GM18858 (cell line): ENCODE data around the gene CYP2U1.

ENCODE experiments used
- ATAC-seq: cut with Tn5 transposase; IDR thresholded peaks from one replicate; pipeline ENCODE4 v1.9.1; 2021; ENCODE audit not compliant: unreplicated experiment

The CYP2U1 gene

DNA sequence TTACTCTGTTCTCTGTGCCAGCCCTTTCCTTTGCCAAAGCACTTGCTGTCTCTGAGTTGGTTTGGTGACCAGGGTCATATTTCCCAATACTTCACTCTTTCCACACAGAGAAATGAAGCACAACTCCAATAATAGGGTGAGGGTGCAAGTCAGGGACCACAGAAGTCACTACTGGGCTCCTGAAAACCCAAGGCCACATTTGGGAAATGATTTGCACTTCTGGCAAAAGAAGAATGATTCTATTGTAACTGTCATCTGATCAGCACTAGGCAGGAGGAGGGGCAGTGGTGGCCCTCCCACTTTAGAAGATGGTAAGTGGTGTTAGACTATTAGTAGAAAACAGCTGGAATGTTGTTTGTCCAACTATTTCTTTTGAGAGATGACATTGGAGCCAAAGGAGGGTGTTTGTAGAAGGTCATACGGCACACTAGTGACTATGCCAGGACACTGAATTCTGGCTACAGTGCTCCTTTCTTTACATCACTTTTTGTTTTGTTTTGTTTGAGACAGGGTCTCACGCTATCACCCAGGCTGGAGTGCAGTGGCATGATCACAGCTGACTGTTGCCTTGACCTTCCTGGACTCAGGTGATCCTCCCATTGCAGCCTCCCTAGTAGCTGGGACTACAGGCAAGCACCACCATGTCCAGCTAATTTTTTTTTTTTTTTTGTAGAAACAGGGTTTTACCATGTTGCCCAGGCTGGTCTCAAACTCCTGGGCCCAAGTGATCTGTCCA lies 47.5 kb downstream of the CYP2U1 start:
- no peak for ATAC-seq

DNA sequence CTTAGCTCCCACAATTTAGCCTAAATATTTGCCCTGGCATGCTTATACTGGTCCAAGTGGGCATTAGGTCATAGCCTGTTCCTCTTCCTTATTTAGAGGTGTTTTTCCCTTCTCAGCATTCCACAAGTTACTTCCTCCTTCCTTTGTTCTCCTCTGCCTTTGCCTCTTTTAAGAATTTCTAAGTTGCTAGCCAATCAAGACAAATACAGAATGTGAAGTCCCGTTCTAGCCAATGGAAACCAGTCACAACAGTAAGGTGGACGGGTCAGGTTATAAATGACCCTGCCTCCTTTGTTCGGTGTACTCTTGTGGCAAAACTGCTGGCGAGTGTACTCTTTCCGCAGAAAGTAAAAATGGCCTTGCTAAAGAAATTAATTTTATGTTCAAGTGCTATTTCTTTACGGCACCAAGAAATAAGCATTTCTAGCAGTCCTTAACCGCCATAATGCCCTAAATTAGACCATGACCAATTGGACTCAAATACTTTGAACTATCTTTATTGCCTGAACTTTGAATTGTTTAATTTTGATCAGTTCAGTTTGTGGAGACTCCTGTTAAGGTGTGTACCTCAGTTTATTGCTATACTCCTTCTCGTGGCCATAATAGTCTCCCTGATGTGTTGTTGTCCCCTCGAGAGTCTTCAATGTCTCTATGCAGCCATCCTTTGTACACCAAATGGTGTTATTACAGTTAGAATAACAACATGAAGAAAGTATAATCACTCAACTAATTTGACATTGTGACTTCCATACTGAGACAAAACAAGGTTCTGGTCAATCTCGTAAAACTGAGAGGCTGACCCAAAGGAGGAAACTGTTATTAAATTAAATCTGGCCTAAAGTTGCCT lies 56.8 kb downstream of the CYP2U1 start:
- ATAC-seq: no peak

DNA sequence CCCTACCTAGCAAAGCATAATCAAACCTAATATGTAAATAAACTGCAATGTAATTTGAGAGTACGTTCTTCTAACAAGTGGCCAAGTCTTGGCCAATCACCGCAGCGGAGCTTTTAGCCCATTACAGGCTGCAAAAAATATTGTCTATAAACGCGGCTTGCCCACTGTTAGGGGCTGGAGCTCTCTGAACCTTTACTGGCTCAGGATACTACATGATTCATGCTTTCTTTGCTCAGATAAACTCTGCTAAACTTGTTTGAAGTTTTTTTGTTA lies 57.4 kb downstream of the CYP2U1 start:
- no peak for ATAC-seq

DNA sequence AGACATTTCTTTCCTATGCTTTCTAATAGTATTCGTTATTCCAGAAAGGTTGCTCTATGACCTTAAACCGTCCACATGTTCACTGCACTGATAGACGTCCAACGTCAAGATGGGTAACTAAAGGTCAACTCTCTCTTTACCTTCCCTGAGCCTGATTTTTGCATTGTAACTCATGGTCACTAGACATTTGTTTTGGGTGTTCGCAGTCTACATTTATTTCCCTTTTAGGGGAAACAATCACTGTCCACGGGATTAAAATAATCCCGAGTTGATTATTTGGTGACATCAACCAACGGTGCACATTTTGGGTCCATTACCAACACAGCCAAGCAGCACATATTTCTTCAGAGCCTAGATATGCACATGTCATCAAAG lies 57.8 kb downstream of the CYP2U1 start:
- ATAC-seq: no peak

DNA sequence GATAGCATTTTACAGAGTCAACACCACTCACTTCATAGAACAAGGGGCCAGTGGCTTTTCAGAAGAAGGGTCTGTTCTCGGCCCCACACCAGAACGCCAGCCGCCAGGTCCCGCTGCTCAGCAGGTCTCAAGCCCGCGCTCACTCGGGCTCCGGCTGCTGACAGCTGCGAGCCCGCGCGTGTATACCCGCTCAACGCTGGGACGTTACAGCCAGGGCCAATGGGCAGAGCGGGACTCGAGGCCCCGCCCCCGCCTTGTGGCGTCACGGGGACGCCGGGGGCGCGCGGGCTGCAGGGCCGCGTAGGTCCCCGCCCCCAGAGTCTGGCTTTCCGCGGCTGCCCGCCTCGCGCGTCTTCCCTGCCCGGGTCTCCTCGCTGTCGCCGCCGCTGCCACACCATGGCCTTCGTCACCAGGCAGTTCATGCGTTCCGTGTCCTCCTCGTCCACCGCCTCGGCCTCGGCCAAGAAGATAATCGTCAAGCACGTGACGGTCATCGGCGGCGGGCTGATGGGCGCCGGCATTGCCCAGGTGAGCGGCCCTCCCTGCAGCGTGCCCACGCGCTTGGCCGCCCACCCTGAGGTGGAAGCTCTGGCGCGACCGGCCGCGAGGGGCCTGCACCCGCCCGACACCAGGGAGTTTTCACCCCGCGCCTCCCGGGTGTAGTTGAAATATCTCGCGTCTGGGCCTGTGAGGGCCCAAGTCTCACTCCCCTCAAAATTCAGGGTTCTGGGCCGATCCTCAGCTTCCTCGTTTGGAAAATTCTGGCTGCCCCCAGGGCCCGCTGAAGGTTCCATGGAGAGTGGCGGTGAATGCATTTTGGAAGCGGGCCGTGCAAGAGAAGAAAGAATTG lies 58.4 kb downstream of the CYP2U1 start, which contains the start of gene HADH:
Gene HADH, plus strand, starts transcription at position 353 of the 850 bp plus-strand sequence. Its CDS starts 44 bp downstream, at position 397.
- peak; percentile 93 for ATAC-seq

DNA sequence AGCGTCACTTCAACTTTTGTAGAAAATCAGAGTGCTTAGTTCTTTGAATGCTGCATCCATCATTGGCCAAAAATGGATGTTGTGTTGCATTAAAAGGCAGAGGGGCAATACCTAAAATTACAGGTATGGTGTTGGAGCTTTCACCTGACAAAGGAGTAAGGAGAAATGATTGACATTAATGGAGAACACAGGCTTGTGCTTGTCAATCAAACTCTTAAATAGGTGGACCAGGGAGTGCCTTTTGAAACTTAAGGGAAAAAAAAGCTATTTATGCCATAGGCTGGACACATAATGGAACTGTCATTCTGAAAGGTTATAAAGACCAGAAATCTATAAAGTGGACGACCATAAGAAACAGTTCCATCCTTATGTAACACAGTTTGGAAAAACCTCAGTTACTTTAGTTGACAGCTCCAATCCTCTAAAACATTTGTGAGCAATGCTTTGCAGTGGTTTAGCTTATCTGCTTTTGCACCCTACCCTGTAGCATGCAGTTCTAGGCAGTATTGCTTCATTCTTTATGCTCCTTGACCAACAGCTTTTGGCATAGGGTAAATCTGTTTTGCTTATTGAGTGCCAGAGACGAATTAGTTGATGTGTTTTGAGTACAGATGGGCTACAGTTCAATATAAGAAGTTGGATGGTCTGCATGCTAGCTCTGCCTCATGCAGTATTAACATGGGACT lies 60.7 kb downstream of the CYP2U1 start:
- no peak for ATAC-seq

DNA sequence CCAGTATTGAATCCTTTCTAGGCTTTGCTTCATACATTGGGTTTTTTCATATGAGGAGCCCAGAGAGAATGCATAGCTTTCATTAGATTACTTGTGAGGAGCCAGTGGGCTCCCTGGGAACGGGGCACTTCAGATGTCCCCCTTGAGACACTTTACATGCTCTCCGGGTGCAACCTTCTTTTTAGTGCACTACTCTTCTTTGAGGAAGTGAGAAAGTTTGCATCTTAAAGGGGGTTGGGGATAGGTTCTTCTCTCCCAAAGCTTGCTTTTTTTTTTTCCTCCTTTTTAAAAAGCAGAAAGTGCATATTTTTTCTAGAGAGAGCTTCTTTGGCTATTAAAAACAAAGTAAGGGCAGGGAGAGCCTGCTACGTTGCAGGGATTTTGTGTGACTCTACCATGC lies 62.6 kb downstream of the CYP2U1 start:
- peak; percentile 34 for ATAC-seq

DNA sequence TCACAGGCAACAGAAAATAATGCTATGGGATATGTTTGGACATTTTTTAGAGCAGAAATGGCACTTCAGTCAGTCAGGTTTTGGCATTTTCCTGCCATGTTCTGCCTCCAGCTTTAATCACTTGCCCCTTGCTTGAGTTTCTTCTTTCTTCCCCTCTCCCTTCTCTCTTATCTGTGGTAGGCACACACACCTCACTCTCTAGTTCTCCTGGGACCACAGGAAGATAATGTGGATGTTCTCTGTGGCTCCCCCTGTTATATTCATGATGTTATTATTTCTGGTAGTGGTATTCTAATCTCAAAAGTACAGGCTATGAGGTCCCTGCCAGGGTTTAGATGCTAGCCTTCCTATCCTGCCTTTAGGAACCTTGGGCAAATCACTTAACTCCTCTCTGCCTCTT lies 63.5 kb downstream of the CYP2U1 start:
- no peak for ATAC-seq

DNA sequence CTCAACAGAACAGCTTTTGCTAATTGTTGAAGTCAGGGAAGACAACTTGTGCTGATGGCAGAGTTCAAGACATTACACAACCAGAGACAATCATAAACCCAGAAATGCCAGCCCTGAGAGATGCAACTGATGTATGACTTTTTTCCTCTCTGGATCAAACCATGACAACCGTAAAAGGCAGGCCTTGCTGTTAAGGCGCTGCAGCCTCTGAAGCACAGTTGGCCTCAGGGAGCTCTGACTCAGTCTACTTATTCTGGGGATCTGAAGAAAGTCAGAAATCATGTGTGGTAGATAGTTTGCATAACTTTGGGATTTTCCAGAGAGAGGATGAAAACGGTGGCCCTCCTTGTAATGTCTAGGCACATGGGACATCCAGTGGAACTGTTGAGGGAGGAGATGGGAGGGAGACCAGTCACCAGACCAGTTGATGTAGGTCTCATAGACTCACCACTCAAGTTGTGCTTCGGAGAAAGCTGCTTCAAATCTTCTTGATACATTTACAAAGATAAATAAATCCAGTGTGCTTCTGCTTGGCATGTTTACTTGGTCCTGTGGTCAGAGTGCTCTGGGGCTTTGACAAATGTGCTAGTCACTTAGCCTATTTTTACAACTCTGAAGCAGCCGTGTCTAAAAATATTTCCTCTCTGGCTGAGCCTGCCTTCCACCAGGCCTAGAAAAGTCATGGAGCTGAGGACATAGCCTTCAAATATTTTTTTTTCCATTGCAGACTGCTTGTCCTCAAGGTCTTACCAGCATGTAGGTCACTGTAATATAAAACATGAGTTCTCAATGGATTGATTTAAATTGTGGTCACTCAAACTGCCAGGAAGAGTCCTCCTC lies 65.8 kb downstream of the CYP2U1 start:
- no peak for ATAC-seq

DNA sequence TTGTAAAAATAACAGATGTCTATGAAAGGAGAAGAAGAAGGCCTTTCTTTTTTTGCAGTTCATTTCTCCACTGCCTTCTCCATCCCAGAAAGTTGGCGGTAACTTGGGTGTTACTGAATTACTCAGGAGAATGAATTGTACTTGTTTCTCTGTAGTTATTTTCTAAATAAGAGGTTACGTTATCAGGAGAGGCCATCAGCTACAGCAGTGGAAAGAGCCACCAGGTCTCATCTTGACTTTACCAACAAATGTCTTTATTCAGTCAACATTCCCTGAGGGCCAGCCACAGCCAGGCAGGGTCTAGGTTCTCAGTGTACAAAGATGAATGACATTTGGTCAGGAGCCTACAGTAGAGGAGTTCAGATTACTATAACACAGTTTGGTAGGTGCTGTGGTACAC lies 66.4 kb downstream of the CYP2U1 start:
- no peak for ATAC-seq

DNA sequence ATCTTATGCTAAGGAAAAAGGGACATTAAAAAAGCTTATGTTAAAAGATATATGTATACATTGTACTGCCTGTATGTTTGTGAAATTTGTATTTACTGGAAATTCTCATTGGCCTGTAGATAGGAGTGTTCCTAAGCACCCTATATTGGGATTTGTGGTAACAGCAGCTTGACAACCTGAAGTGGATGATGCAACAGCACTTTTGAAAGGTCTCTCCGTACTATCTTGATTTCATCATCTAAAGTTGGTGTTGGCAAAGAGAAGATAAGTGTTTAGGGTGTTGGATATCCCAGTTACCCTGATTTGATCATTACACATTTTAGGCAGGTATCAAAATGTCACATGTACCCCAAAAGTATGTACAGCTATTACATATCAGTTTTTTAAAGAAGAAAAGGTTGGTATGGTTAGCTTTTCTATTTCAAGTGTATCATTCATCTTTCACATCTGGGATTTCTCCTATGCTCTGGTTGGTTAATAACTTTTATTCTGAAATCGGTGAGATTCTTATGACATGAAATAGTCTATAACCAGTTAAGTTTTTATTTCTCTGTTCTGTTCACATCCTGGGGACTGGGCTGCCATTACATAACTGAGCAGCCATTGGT lies 68.7 kb downstream of the CYP2U1 start:
- ATAC-seq: no peak

DNA sequence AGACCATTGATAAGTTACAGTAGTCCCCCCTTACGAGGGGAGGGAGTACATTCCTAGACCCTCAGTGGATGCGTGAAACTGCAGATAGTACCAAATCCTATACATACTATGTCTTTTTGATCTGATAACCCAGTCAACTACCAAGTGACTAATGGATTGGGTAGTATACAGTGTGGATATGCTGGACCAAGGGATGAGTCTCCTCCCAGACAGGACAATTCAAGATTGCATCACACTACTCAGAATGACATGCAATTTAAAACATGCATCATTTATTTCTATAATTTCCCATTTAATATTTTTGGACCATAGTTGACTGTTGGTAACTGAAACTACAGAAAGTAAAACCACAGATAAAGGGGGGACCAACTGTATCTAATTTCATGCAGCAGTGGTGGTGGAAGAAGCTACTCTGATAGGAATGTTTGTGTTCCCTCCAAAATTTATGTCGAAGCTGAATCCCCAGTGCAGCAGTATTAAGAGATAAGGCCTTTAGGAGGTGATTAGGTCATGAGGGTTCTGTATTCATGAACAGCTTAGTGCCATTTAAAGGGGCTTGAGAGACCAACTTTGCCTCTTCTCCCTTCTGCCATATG lies 70.3 kb downstream of the CYP2U1 start:
- ATAC-seq: no peak
